Fibroblast of skin of abdomen (primary cell): ENCODE data around the gene ECPAS.
"Not testable (repeated sequence)": the region's sequence is repeated elsewhere in the genome, so short reads cannot be mapped to it uniquely, and the experiment has no call there.

Source experiments
- DNase-seq: peaks from one replicate; pipeline ENCODE4 v3.0.0-alpha.2; 2013

Gene ECPAS

GRCh38 chr9:111467778-111468367 lies 16.3 kb downstream of the ECPAS start:
- DNase-seq = no peak

DNA sequence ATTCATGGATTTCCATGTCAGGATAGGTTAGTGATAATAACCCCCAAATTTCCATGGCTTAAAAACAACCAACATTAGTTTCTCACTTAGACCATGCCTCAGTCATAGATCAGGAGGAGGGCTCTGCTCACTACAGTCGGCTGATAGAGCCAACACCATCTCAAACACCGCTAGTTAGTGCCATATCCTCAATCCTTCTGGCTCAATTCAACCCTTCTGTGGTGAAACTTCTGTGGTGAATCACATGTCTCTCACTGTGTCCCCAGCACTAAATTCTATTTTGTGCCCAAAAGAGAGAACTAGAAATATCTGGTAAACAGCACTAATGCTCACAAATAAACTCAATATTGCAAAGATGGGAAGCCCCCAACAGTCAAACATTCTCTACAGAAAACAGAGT lies 21.1 kb downstream of the ECPAS start:
- no peak for DNase-seq

- no peak for DNase-seq
Observed at GRCh38 chr9:111458139-111459009, 25.8 kb downstream of the ECPAS start.

DNA sequence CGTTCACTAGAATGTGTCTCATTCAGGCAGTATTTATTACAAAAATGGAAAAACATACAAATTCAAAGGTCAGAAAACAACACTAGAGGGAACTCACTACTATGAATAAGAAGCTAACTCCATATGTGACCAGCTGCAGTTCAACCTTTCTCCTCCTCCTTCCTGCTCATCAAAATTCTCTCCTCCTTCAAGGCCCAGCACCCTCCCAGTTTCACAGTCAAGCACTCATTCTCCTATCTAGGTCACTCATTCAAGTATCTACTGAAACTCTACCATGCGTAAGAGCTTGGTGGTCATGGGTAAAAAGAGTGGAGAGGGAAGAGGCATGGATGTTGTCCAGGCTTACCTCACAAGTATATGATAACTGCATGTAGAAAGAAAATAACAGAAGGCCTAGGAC lies 27.7 kb downstream of the ECPAS start:
- DNase-seq = no peak

DNA sequence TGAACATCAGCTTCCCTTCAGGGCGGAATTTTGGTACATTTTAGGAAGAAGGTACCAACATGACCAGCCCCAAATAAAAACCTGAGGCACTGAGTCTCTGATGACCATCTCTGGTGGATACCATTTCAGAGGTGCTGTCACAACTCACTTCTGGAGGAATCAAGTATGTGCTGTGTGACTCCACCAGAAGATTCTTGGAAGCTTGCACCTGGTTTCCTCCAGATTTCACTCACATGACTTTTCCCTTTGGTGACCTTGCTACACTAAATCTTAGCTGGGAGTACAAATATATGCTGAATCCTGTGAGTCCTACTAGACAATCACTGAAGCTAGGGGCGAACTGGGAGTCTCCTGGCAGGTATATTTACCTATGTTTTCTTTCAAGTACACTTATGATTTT lies 28.5 kb downstream of the ECPAS start:
- DNase-seq = no peak

GRCh38 chr9:111454751-111455150 lies 29.4 kb downstream of the ECPAS start:
- DNase-seq = no peak

- DNase-seq = no peak
Observed at GRCh38 chr9:111451570-111451969, 32.6 kb downstream of the ECPAS start.

DNA sequence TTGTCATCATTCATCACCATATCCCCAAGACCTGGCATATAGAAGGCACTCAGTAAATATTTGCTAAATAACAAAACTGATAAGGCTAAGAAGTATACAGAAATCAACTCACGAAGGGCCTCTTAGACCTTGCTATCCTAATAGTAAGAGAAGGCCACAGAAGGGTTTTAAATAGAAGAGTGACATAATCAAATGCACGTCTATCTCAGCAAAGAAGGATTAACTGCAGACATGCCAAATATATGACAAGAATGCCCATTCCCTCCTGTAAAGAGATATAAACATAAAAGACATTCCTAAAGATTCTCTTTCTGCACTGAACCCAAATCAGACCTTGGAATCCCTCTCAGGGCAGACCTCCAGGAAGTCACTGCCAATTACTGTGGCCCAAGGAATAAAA lies 34.1 kb downstream of the ECPAS start:
- DNase-seq = no peak

- DNase-seq = no peak
Observed at GRCh38 chr9:111449705-111450104, 34.5 kb downstream of the ECPAS start.

DNA sequence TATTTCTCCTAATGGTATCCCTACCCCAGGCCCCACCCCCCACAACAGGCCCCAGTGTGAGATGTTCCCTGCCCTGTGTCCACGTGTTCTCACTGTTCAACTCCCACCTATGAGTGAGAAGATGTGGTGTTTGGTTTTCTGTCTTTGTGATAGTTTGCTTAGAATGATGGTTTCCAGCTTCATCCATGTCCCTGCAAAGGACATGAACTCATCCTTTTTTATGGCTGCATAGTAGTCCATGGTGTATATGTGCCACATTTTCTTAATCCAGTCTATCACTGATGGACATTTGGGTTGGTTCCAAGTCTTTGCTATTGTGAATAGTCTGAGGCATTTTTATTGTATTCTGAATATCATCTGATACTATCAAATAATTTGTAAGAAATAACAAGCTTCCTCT lies 38.4 kb downstream of the ECPAS start:
- not testable (repeated sequence) for DNase-seq

GRCh38 chr9:111443454-111443853 lies 40.7 kb downstream of the ECPAS start:
- no peak for DNase-seq

DNA sequence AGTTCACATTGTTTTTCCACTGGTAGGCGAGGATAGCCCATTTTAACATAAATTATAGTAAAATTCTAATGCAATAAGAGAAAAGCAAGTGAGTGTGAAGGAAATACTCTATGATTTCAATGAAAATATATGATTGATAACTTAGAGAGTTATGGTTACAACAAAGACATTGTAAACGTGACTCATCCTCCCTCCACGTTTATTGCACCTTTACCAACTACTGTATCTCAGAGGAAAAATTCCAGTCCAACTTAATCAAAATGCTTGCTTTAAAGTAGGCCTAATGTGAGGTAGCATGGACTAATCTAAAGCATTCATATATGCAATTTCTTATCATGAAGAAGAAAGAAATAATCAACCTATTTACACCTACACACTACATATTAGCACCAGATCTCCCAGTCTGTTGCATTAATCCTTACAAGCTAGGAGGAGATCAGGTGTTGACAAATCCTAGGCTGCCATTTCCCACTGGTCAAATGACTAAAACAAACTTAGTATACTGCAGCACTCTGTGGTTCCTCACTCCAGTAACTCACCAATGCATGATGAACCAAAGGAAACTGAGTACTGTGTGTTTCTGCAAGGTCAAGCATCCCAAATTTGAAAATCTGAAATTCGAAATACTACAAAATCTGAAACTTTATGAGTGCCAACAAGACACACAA lies 41.7 kb downstream of the ECPAS start:
- DNase-seq = no peak

- DNase-seq = no peak
Observed at GRCh38 chr9:111440226-111440625, 44.0 kb downstream of the ECPAS start.

DNA sequence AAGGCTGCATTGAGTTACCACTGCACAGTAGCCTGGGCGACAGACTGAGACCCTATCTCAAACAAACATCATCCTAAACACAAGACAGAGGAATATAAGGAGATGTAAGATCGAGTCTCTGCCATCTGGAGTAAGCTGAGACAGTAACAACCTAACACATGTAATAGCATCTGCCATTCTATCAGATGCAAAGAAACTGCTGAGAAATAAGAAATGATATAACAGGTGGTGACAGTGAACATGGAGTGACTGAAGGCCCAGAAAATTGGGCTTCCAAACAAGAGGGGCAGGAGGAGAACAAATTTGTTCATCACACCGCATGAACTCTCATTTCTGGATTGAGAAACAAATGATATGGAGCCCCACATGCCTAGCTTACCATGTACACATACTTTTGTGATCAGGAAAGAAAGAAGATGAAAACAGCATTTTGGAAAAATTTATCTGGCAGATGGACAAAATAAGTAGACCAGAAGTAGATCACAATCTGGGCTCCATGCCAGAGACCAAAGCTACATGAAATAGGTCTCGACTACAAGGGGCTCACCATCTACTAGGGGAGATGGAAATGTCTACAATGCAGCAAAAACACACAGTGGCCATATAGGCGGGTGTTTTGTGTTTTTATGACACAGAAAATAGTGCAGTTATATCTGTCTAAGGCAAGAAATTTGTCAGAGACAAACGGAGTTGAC lies 45.5 kb downstream of the ECPAS start:
- DNase-seq = peak; percentile 61

- DNase-seq = no peak
Observed at GRCh38 chr9:111436571-111436970, 47.6 kb downstream of the ECPAS start.

DNA sequence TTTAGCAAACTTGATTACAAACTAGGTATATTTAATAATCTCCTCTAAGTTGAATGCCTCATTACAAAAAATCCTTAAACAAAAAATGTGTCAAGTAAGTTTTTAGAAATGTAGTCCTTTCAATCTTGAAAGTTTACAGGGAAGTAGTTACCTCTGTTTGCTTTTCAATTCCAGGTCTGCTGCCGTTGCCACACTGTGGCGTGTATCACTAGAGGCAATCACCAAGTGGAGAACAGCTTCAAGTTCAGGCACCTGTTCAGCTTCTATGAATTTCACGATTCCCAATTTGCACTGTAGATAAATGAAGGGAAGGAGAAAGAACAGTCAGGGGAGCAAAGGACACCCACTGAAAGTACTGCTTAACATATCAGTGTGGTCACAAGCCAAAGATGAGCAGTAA lies 51.1 kb downstream of the ECPAS start:
- no peak for DNase-seq

DNA sequence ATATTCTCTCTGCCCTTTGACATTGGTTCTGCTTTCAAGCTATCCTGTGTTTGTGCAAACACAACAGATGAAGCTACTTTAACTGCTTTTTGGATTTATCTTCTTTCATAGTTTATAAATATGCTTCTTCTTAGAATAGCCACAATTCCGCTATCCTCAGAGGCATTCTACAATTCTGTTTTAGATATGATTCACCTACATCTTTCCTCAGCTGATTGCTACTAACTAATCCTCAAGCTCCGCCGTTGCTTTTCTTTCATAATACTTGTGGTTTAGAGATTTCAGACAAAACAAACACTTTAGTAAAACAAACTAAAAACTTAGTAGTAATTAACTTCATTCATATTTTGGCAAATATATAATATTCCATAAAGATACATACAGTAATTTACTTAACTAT lies 52.5 kb downstream of the ECPAS start:
- DNase-seq = no peak

DNA sequence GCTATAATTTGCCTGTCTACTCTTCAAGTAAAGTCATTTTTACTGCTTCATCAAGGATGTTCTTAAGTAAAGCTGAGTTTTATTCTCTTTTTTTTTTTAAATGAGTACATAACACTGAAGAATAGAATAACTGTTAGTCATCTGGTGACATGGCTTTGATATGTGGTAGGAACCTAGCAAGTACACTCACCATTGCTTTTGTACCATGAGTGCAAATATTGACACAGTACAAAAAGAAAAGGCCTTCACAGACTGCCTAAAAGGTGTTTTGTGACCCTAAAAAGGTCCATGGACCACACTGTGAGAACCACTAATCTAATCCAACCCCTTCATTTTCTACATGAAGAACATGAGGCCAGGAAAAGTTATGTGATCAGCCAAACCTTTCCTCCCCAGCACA lies 55.0 kb downstream of the ECPAS start:
- peak; percentile 2 for DNase-seq

DNA sequence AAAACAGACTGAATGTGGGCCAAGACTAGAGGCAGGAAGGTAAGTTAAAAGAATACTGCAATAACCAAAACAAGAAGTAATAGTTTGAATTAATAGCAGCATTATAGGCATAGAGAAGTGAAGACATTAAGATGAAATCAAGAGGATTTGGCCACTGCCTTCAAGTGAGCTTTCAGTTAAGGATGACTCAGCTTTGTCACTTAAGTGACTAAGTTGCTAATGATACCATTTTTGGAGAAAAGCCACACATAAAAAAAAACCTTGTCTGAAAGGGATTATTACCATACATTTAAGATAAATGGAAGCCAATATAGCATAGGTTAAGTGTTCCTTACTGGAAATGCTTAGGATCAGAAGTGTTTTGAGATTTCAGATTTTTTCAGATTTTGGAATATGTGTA lies 57.0 kb downstream of the ECPAS start:
- peak; percentile 61 for DNase-seq

DNA sequence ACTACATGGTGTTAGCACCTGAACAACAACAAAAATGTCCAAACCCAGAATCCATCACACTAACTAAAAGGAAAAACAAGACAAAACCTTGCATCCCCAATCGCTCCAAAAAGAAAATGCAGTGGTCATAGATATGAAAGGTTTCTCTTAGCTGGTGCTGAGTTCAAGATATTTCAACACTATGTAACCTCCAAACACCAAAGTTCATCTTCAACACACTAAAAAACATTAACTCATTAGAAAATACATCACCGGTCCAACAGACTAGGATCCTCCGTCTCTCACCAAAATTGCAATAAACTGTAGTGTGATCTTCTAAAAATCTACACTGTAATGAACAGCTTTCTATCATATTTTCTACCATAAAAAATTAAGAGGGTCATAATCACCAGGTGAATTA lies 60.8 kb downstream of the ECPAS start:
- DNase-seq = no peak

DNA sequence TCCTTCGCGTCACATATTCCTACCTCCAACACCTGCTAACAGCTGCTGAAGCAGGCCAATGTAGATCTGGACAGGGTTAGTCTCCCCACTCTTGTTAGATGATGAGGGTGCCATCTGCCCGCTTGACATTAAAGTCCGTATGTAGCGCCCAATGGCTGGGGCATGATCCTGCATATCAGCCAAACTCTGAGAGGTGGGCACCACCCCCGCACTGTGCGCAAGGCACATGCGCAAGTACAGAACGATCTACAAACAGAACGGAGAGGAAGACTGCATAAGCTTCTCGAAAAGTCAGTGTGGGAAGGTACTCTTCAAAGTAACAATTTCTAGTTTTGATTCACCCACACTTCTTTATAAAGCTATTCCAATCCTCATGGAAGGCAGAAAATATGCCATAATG lies 69.8 kb downstream of the ECPAS start:
- no peak for DNase-seq

GRCh38 chr9:111413996-111414395 lies 70.2 kb downstream of the ECPAS start:
- no peak for DNase-seq

DNA sequence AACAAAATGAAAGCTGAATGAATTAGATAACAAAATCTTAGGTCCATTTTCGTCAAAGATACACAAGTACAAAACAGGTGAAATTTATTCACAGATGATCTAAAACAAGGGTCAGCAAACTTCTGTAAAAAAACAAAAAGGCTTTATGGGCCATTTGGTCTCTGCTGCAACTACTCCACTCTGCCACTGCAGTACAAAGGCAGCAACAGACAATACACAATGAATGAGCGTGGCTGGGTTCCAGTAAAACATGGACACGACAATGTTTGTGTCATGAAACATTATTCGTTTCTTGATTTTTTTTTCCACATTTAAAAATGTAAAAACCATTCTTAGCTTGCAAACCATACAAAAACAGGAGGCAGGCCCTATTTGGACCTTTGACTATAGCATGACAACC lies 71.9 kb downstream of the ECPAS start:
- DNase-seq = no peak
